HG03457 (cell line): ENCODE results near the gene TIMP4.
A peak's percentile ranks its signal among the peaks of the same experiment; 100 is the strongest.

Source experiments
- ATAC-seq: cut with Tn5 transposase; IDR thresholded peaks from one replicate; pipeline ENCODE4 v1.9.1; 2021; ENCODE audit warnings: moderate number of reproducible peaks; ENCODE audit not compliant: unreplicated experiment

Gene TIMP4

DNA sequence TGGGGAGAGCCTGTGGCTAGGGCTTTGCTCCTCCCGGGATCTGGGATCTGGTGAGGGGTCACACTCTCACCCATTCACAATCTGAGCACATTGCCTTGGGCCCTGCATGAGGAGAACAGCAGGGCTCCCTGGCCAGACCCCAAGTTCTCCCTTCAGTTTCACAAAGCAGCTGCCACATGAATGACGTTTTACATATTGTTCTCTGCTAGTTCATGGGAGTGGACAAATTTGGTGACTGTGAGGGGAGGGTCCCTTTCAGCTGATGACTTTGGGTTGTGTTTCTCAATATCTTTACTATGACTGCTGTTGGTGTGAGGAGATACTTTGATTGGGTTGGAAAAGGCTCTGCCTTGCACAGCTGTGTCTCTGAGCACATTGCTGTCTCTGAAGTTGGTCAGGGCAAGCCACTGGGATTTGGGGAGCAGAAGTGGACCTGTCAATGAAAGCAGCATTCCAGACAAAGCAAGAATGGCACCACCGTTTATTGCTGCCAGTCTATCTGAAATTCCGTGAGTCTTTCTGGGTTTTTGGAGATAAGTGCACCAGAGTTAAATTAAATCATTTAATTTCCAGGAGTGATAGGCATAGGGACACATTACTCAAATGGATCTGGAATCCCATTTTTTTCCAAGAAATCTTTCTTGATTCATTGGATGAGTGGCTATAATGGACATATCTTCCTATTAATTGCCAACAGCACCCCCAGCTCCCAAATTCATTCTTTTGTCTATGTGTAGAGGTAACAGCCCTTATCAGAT is 10.3 kb downstream of the TIMP4 start:
- ATAC-seq = no peak

DNA sequence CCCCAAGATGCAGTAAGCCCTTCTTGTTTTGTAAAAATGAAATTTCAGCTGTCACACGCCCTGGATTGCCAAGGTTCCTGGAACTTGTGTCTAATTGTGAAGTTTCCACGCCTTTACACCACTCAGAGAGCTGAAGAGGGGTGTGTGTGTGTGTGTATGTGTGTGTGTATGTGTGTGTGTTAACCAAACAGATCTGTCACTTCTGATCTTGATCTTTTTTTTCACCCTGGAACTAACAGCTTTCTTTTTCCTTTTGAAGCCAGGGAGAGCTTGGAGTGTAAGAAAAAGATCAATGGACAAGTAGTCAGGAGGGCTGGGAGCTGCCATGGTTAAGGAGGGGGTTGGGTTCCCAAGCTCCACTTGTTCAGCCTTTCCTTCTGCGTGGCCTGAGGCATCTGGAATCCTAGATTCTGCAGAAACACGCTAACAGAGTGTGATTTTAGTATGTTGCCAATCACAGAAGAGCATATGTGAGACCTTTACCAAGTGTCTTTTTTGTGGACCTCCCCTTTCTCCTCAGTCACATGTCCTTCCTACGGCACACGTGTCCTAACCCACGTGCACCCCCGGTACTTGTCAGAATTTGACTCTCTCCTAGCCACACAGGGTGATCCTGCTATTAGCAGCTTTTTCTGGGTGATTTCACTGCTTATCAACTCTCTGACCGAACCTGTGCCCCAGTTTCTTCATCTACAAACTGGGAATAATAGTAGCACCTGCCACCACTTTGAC is 11.5 kb downstream of the TIMP4 start:
- no peak for ATAC-seq

DNA sequence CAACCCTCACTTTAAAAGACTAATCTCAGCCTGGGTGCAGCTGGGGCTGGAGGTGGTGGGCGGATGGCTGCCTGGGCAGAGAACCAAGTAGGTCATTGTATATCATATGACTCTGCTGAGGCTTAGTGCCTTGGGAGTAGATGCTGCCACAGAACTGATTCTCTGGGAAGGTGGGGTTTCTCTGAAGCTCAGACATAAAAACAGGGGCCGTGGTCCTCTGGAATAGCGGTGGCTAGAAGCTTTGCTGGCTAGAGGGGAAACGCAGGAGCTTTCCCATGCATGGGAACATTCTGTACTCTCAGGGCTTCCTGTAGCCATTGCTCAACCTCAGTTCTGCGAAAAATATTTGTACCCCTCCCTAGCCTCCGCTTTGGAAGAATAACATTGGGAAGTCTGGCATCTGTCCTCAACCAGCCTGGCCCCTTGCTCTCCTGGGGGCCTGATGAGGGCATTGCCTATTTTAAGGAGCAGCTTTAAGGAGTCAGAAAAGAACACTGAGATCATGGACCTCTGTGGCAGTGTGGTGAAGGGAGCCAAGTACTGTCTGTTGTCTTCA is 14.7 kb downstream of the TIMP4 start:
- no peak for ATAC-seq

DNA sequence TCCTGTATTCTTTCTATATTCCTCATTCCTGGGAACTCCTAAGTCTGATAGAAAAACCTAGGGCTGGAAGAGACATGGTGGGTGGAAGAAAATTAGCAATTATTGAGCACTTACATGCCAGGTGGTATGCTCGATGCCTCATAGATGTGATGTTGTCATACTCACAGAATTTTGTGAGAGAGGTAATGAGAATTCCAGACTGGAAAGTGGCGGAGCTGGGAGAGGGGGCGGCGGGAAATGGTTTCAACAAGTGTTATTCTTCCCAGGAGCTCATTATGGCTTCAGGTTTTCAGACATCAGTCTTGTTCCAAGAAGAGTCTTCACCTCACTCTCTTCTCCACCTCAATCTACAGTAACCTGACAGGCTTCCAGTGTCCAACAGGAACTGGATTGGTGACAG is 16.2 kb downstream of the TIMP4 start:
- no peak for ATAC-seq

DNA sequence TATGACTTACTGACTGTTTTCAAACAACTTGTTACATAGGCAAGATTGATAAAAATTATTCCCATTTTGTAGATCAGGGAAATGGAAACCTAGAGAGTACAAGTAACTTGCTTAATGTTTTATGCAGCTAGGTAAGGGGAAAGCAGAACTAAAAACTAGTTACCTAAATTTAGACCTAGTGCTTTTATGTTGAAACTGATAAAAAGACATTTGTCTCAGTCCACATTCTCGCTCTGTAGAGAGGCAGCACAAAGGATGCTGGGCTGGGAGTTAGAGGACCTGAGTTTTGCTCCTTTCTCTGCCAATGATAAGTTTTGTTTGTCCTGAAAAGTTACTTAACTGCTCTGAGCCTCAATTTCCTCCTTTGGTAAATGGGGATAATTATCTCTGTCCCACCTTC is 17.4 kb downstream of the TIMP4 start:
- ATAC-seq = no peak

DNA sequence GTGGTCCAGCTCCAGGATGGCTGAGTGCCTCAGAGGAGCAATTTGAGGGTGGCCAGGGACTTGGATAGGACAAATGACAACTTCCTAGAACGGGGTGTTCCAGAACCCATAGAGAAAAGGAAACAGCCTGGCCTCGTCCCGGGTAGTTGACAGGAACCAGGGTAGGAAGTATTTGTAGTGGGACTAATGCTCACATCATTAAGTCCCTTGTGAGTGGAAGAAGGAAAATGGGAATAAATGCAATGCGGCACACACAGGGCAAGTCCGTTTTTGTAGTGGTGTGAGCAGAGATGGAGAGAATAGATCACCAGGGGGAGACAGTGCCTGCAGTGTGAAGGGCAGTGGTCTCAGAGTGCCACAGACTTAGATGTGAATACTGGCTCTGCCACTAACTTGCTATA is 19.6 kb downstream of the TIMP4 start:
- no peak for ATAC-seq

DNA sequence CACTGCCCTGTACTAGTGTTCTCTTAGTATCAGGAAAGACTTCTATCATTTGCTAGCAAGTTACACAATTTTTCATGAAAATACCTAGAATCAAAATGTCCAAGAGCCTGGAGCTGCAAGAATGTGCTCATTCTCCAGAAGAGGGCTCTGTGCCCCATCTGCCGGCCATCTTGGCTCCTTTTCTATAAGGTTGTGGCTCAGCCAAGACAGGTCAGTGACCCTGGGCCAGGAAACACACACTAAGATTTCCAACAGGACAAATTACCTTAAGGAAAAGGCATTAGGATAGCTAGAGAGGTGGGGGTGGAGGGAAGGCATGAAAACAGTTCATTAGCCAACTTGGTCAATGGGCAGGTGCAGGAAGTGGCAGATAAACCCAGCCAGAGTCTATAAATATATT is 20.7 kb downstream of the TIMP4 start:
- ATAC-seq = no peak

DNA sequence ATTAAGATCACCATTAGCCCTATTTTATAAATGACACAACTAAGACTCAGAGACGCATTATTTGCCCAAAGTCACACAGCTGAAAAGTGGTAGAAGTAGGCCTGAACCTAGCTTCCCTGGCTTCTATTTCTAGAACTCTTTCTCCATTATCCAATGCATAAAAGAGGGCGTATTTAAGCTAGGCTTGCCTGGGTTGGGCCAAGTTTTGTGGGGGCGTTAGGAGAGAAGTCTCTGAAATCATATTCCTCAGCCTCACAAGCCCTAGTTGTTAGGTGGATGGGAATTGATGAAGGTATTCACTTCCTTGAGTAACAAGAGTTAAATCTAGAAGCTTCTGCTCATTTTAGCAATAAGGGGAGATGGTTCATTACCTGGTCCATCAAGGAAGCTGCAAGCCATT is 22.3 kb downstream of the TIMP4 start:
- no peak for ATAC-seq

DNA sequence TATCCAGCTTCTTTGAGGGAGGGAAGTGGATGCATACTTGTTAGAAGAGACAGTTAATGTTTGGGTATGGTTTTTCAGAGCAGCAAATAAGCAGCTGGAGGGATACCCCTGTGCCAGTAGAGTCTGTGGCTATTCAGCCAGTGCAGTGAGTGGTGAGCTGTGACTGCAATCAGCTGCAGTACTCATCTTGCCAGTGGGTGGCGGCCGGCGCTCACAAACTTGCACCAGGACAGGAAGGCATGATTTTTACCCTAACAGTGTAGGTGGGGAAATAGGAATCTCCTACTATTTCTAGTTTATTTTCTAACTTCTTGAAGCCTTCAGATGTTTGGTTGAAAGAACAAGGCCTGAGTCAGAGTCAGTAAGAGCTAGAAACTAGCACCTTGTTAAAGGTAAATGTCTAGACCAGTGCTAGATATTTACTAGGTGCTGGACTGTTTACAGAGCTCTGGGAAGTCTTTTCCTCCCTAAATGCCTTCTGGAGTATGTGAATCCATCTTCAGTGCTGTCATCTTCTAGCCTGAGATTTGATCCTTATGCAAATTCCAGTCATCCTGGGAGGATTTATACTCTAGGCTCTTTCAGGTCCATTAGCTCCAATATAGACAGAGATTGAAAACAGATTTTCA is 23.6 kb downstream of the TIMP4 start:
- peak; percentile 78 for ATAC-seq

DNA sequence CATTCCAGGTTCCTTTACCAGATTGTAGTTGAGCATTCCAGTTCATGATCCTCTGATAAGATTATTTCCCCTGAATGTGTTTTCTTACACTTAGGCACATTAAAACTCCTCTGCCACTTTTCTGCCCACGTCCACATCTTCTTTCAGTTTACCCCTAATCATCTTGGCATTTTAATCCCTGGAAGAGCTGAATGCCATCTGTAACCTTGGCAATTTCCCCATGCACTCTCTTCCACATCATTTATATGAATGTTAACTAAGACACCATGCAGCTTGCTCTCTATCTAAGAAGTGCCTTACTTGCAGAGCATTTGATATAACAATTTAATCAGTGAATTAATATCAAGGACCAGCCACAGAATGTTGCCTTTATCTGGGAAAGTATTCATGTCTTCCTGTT is 25.8 kb downstream of the TIMP4 start:
- ATAC-seq = no peak

DNA sequence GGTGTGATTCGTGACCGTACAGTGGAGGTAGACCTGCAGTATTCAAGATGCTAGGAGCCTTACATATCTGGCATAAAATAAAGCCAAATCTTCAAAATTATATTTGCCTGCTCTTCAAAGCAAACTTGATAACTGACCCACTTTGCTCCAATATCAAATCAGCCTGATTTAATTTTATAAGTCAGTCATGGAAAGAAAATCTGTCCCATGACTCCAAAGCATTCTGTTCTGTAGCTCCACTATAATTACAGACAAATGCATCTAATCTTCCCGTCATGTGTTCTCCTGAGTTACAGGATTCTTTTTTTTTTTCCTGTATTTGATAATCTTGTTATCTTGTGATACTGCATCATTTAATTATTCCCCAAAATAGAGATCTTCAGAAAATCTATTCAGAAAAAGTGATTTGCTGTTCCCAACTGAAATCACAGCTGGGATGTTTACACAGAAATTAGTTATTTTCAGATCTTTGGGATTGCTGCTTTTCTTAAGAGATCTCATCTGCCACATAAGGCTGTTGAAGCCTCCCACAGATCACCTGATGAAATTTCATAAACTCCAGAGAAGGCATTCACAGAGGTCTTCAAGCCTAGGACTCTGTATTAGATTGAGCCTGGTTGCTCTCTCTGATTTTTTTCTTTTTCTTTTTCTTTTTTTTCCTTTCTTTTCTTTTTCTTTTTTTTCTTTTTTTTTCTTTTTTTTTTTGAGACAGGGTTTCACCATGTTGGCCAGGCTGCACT is 27.2 kb downstream of the TIMP4 start:
- no peak for ATAC-seq

DNA sequence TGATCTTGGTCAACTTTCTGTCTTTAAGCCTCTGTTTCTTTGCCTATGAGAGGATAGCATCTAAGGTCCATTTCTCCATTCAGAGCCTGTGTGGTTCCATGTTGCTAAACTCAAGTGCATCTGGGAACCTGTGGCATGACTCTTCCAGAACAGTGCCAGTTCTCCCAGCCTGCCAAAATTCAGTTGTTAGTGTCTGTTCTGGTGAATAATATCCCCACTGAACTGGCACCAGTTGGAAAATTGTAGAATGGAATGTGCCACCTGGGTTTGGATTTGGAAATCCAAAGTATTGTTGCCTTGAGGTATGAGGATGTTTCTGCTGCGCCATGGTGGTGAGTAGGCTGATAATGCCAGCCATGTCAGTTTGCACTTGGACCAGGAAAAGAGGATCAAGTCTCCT is 31.3 kb downstream of the TIMP4 start:
- ATAC-seq = no peak

DNA sequence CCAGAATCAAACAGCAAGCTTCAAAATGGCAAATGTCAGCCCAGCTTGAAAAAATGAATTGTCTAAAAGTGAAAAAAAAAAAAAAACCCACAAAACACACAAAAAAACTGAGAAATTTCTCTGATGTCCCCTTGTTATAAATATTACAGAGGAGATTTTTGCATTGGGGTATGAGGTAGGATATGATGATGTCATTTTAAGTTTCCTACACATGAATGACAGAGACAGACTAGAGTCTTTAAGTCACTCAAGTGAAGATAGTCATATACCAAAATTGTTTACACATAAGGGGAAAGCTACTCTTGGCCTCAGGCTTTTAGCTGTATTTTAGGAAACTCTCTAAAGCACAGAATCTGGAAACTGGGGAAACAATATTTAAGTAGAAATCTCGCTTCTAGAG is 32.9 kb downstream of the TIMP4 start:
- no peak for ATAC-seq

DNA sequence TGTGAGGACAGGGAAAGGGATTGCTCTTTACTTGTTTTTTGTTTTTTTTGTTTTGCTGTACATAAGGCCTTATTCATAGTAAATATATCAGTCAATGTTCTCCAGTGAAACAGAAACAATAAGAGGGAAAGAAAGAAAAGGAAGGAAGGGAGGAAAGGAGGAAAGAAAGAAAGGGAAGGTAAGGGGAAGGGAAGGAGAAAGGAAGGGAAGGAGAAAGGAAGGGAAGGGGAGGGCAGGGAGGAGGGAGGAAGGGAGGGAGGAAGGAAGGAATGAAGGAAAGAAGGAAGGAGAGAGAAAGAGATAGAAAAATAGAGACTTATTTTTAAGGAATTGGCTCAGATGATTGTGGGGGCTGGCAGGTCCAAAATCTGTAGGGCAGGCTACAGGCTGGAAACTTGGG is 37.2 kb downstream of the TIMP4 start:
- no peak for ATAC-seq

DNA sequence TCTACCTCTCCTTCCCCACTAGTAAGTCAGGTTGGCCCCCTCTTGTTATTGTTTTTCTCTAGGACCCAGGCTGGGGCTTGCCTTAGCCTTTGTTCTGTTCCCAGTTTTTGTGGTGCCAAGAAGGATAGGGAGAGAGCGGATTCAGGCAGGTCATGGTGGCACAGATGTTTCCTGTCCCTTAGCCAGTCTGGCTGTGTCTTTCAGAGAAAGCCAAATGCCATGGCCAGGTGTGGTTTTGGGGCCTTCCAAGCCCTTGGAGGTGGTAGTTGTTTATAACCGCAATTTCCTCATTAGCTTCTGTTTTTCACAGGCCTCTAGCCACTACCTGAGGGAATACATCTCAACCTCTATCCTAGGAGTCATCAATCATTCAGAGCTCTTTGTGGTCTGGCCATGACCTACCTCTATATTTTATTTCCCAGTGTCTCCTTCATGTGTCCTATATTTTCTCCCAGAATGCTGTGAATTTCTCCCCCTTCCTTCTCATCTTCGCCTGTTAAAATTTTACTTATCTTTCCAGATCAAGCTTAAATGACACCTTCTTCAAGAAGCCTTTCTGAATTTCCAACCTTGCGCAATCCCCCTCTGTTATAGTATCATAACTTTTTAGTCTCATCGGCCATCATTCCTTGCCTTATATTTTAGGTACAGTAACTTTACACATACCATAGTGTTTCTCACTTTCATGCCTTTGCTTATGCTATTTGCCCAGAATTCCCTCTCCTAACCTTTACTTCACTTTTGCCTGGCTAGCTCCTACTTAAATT is 38.2 kb downstream of the TIMP4 start:
- no peak for ATAC-seq

DNA sequence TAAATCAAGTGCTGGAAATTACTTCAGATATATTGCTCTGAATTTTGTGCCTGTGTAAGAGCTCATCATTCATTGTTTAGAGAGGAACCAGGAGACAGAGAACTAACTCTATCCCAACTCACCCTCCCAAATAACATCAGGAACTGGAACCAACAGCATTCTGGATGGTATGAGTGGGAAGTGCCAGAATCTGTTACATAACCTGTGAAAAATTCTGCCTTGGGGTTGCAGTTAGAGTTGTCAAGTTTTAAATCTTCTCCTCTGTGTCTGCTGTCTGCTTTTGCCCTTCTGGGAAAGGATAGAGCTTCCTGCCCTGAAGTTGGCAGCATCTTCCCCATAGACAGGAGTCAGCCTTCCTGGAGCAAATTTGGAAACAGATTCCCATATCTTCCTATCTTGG is 41.2 kb downstream of the TIMP4 start:
- no peak for ATAC-seq

DNA sequence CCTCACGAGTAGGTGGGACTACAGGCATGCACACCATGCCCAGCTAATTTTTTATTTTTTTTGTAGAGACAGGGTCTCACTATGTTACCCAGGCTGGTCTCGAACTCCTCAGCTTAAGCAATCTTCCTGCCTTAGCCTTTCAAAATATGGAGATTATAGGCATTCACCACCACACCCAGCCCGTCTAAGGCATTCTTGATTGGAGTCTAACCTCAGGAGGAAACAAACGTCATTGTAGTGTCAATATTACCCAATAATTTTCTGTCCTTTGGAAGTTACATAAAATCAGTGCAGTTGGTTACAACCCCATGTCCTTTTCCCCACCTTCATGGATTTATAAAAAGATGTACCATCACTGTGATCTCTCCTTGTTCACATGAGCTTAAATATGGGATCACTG is 41.8 kb downstream of the TIMP4 start:
- no peak for ATAC-seq

DNA sequence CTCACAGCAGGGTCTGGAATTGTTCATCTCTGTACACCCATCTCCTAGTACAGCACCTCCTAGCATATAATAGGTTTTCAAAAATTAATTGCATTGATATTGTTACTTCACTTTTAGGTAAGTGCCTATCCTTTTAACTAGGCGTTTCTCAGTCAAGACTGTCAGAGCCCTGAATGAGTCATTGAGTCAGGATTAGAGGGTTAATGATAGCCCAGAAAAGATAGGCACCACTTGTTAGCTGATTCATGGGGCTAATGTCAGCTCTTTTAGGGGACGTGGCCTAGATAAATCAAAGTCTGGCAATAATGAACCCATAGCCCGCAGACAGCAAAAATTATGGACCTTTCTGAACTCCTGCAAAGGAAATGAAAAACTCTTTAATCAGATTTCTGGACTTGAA is 42.9 kb downstream of the TIMP4 start:
- ATAC-seq = no peak

DNA sequence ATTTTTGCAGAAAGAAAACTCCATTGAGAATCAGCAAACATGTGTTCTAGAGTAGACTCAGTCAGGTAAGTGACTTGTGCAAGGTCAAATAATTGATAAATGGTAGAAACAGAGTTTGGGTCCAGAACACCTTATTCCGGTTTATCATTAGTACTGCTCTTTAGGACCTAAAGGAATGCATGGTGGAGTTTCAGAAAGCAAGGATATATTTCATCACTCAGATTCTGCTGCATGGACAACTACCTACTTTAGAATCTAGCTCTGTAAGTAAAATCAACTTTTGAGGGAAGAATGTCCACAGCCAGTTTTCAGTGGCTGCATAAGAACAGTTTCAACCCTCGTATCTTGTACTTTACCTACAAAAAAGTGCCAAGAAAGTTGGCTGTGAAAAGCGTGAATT is 43.6 kb downstream of the TIMP4 start:
- no peak for ATAC-seq

DNA sequence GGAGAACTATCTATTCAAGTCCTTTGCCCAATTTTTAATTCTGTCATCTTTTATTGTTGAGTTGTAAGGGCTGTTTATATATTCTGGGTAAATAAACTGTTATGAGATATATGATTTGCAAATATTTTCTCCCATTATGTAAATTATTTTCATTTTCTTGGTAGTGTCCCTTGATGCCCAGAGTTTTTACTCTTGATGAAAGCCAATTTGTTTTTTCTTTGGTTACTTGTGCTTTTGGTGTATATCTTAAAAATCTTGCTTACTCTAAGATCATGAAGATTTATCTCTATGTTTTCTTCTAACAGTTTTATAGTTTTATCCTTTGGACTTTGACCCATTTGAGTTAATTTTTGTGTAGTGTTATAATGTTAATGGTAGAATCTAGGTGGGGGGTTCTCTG is 44.5 kb downstream of the TIMP4 start:
- ATAC-seq = no peak
